Adrenal gland (tissue), 5 donors: Measurements from ENCODE around the gene ASCL2.

Experiments
- POLR2A ChIP-seq, 2 donors: fragments of 450-650 bp; IDR thresholded peaks; one replicate each; pipeline ENCODE4 v1.6.1; 2017; ENCODE audit warnings: antibody characterized with exemption in 2 of 2, mild to moderate bottlenecking in 2 of 2, moderate library complexity in 1 of 2
- TF ChIP-seq, protein P1 (sequence below), 6 experiments: fragments of 450-650 bp in 4 of 6; fragments of 200-600 bp in 2 of 6; sonication (generic) in 1 of 6; IDR thresholded peaks; 1 replicate in 5 of 6; 2 replicates in 1 of 6; pipeline versions ENCODE4 v1.5.1 to v1.8.0; 2016 to 2021; ENCODE audit warnings: antibody characterized with exemption in 6 of 6, mild to moderate bottlenecking in 2 of 6, moderate library complexity in 1 of 6
- donor health status: DM: no; HTN: no; CAD: no.

DNA sequence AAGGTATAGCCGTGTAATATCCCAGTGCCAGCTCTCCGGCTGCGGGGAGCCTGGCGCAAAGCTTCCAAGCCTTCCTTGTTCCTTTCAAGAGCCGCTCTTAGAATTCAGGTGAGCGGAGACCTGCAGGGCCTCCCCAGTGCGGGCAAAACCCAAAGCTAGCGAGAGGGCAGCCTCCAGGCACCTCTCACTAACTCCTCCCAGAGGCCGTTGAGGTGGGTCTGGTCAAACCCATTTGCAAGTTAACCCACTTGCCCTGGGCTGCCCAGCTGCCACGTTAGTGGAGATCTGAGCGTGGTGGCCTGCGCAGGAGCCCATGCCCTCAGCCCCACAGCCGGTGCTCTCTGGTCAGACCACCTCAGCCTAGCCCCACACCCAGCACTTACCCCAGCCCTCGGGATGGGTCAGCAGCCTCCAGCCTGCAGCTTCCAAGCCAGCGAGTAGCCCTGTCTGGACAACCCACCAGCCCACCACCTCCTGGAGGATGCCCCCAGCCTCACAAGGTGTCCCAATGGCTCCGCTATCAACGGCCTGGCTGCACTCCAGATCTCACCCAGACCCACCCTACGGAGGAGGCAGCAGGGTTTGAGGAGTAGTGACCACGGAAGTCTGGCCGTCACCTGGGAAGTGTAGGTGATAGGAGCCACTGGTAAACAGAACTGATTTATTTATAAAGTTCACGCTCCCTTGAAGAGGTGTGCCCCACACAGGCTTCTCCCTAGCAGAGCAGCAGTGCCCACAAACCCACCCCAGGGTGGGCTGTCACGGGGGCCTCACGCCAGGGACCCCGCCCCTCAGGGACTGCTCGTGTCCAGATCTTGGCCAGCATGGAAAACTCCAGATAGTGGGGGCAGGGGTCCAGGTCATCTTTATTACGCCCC is 2.3 kb downstream of the ASCL2 start:
- TF ChIP-seq, protein P1, sequence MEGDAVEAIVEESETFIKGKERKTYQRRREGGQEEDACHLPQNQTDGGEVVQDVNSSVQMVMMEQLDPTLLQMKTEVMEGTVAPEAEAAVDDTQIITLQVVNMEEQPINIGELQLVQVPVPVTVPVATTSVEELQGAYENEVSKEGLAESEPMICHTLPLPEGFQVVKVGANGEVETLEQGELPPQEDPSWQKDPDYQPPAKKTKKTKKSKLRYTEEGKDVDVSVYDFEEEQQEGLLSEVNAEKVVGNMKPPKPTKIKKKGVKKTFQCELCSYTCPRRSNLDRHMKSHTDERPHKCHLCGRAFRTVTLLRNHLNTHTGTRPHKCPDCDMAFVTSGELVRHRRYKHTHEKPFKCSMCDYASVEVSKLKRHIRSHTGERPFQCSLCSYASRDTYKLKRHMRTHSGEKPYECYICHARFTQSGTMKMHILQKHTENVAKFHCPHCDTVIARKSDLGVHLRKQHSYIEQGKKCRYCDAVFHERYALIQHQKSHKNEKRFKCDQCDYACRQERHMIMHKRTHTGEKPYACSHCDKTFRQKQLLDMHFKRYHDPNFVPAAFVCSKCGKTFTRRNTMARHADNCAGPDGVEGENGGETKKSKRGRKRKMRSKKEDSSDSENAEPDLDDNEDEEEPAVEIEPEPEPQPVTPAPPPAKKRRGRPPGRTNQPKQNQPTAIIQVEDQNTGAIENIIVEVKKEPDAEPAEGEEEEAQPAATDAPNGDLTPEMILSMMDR (IDR thresholded peaks at IDR 0.05) = no peak
- TF ChIP-seq POLR2A (IDR thresholded peaks at IDR 0.05) = no peak
